Islet of Langerhans (tissue), 1 donor: ENCODE measurements around the gene MAGIX.

Experiments
- FAIRE-seq: peaks from one replicate; lab custom pipeline; 2011; peaks lifted over from hg19 to GRCh38; lab: Jason Lieb, UNC

MAGIX gene

GRCh38 chrX:49184294-49185281, 22.0 kb downstream of the MAGIX start:
- no peak for FAIRE-seq

GRCh38 chrX:49186125-49187027, 23.8 kb downstream of the MAGIX start, which contains the start of gene PRICKLE3:
PRICKLE3 (minus strand) TSS chrX:49186373; CDS start chrX:49186297, 76 bp downstream.
- no peak for FAIRE-seq

- no peak for FAIRE-seq
Measured at GRCh38 chrX:49187028-49187394, 24.5 kb downstream of the MAGIX start.

GRCh38 chrX:49187526-49187925, 25.0 kb downstream of the MAGIX start:
- no peak for FAIRE-seq

- FAIRE-seq = no peak
Measured at GRCh38 chrX:49188468-49189076, 26.0 kb downstream of the MAGIX start.

GRCh38 chrX:49189606-49190005, 27.0 kb downstream of the MAGIX start:
- FAIRE-seq = no peak

GRCh38 chrX:49190821-49191573, 28.4 kb downstream of the MAGIX start:
- peak; percentile 100 for FAIRE-seq

- FAIRE-seq = no peak
Measured at GRCh38 chrX:49191574-49192011, 29.0 kb downstream of the MAGIX start.

GRCh38 chrX:49192722-49193328, 30.3 kb downstream of the MAGIX start:
- peak; percentile 94 for FAIRE-seq

GRCh38 chrX:49193542-49193964, 31.0 kb downstream of the MAGIX start:
- no peak for FAIRE-seq

- no peak for FAIRE-seq
Measured at GRCh38 chrX:49197543-49198087, 35.1 kb downstream of the MAGIX start.

GRCh38 chrX:49198540-49199314, 36.2 kb downstream of the MAGIX start:
- no peak for FAIRE-seq

- no peak for FAIRE-seq
Measured at GRCh38 chrX:49199315-49199595, 36.7 kb downstream of the MAGIX start.

- FAIRE-seq = no peak
Measured at GRCh38 chrX:49199906-49200771, 37.6 kb downstream of the MAGIX start, which contains the start of gene SYP. SYP (minus strand) TSS chrX:49200193; CDS start chrX:49200186, 7 bp downstream.

- no peak for FAIRE-seq
Measured at GRCh38 chrX:49202022-49202421, 39.5 kb downstream of the MAGIX start.

- FAIRE-seq = no peak
Measured at GRCh38 chrX:49203536-49203935, 41.0 kb downstream of the MAGIX start.

- no peak for FAIRE-seq
Measured at GRCh38 chrX:49204017-49204416, 41.5 kb downstream of the MAGIX start.

- no peak for FAIRE-seq
Measured at GRCh38 chrX:49204709-49205108, 42.2 kb downstream of the MAGIX start.

- no peak for FAIRE-seq
Measured at GRCh38 chrX:49205443-49205842, 42.9 kb downstream of the MAGIX start.
